ENCODE results near the gene IDUA. TPM values are rescaled to one million over a fixed set of nuclear protein-coding genes. Genes with fewer than 3 reads are reported as not detected.
A peak's percentile ranks its signal among the peaks of the same experiment; 100 is the strongest.

IDUA gene
- total and polyA plus RNA-seq, 4 donors, result 7.5 to 66.5 (median 21.6) TPM

- H3K9ac ChIP-seq (ENCODE audit: insufficient read depth in 1 of 2, low read length in 2 of 2), result no peak overlapping the region
- WGBS, 2 donors, result 69 to 76% methylated on average over 20 of the region's 20 CpGs
- H3K9me3 ChIP-seq (ENCODE audit: control insufficient read depth in 4 of 4, insufficient read depth in 3 of 4, low read length in 3 of 4), result no peaks in the 10 kb centered on the region
- TF ChIP-seq, protein P1, sequence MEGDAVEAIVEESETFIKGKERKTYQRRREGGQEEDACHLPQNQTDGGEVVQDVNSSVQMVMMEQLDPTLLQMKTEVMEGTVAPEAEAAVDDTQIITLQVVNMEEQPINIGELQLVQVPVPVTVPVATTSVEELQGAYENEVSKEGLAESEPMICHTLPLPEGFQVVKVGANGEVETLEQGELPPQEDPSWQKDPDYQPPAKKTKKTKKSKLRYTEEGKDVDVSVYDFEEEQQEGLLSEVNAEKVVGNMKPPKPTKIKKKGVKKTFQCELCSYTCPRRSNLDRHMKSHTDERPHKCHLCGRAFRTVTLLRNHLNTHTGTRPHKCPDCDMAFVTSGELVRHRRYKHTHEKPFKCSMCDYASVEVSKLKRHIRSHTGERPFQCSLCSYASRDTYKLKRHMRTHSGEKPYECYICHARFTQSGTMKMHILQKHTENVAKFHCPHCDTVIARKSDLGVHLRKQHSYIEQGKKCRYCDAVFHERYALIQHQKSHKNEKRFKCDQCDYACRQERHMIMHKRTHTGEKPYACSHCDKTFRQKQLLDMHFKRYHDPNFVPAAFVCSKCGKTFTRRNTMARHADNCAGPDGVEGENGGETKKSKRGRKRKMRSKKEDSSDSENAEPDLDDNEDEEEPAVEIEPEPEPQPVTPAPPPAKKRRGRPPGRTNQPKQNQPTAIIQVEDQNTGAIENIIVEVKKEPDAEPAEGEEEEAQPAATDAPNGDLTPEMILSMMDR (IDR thresholded peaks at IDR 0.05; ENCODE audit: control extremely low read depth, extremely low read depth), result no peak
- no peak for ATAC-seq (ENCODE audit: insufficient read depth, low FRiP score)
- no peak overlapping the region for H3K4me3 ChIP-seq
- peak overlapping the region in 1 of 2 donors; percentile 15 for H3K27ac ChIP-seq (ENCODE audit: low read depth in 1 of 2, low read length in 1 of 2)
- peaks cover 0 to 10% (median 2%) of the 10 kb centered on the region in 3 donors for H3K27me3 ChIP-seq (ENCODE audit: control insufficient read depth in 3 of 3, insufficient read depth in 3 of 3, low read length in 2 of 3)
- no peaks in the 10 kb centered on the region for H3K36me3 ChIP-seq (ENCODE audit: control insufficient read depth in 4 of 4, insufficient read depth in 4 of 4, low read length in 4 of 4)
- DNase-seq, result peak; percentile 70 to 86 (median 74)
- H3K4me1 ChIP-seq (ENCODE audit: control insufficient read depth in 5 of 5, insufficient read depth in 5 of 5, low read length in 5 of 5), result peaks cover 0 to 57% (median 16%) of the 10 kb centered on the region in 5 donors
These were observed 52.9 kb downstream of the IDUA start for GRCh38 chr4:1039493-1040343.

DNA sequence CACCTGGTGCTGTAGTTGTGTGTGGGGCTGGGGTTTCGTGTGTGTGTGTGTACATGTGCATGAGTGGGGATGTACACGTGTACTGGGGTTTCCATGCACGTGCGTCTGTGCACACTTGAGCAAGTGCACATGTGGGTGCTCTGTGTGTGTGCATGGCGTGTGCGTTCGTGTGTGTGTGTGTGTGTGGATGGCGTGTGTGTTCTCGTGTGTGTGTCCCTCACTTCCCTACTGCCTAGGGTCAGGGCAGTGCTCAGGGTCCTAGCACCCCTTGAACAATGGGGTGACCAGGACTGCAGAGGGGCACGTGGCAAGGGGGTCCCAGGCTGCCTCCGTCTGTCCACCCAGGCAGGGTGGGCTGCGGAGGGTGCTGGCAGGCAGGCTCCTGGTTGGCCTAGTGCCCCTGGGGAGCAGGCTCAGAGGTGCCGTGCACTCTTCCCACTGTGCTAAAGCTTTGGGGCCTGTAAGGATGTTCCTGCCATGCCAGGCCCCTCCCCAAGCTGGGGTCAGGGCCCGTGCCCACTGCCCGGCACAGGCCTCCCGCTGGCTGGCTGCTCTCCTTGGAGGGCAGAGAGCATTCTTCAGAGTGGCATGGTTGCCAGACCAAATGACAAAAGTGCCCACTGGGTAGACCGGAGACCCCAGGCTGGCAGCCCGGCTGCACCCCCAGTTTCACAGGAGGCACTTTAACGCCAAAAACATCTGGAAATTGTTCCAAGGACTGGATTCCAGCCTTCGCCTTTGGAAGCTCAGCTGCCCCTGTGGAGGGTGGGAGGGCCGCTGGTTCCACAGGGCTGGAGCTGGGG, 53.7 kb downstream of the IDUA start:
- 86 to 93% methylated on average over 21 of the region's 21 CpGs for WGBS, 2 donors
- H3K36me3 ChIP-seq (ENCODE audit: control insufficient read depth in 4 of 4, insufficient read depth in 4 of 4, low read length in 4 of 4), result no peaks in the 10 kb centered on the region
- TF ChIP-seq, protein P1 (IDR thresholded peaks at IDR 0.05; ENCODE audit: control extremely low read depth, extremely low read depth), result no peak
- no peaks in the 10 kb centered on the region for H3K9me3 ChIP-seq (ENCODE audit: control insufficient read depth in 4 of 4, insufficient read depth in 3 of 4, low read length in 3 of 4)
- H3K9ac ChIP-seq (ENCODE audit: insufficient read depth in 1 of 2, low read length in 2 of 2), result no peak overlapping the region
- no peak overlapping the region for H3K4me3 ChIP-seq
- H3K27ac ChIP-seq (ENCODE audit: low read depth in 1 of 2, low read length in 1 of 2), result no peak overlapping the region
- H3K4me1 ChIP-seq (ENCODE audit: control insufficient read depth in 5 of 5, insufficient read depth in 5 of 5, low read length in 5 of 5), result peaks cover 0 to 60% (median 16%) of the 10 kb centered on the region in 5 donors
- DNase-seq, result no peak
- peaks cover 2 to 17% (median 4%) of the 10 kb centered on the region in 3 donors for H3K27me3 ChIP-seq (ENCODE audit: control insufficient read depth in 3 of 3, insufficient read depth in 3 of 3, low read length in 2 of 3)
- no peak for ATAC-seq (ENCODE audit: insufficient read depth, low FRiP score)

DNA sequence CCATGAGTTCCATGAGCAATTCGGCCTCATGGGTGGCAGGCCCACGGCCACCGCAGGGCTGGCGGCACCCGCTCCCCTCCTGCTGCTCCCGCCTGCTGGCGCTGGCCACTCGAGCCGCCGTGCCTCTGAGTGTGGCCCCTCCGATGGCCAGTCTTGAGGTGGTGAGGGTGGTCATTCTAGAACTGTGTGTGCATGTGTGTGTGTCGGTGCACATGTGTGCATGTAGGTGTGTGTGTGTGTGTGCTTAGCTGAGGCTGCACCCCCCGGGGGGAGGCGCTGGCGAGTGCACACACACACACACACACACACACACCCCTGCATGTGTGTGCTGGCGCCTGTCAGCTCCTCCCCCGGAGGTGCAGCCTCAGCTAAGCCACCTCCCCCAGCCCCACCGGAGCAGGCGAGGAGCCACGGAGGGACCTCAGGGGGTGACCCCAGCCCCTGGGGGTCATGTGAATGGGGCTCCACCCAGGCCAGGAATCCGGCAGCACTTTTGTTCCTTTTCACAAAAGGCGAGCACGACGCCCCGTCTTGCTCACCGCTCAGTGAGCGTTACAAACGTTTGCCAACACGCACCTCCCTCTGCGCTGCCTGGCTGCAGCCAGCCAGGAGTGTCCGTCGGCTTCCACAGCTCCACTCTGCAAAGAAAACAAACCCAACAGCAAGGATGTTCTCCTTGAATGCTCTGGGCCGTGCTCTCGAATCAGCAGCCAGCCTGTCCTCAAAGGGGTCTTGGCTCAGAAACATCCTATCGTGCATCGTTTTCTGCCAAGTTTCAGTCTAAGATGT, 54.5 kb downstream of the IDUA start:
- peak; percentile 49 to 85 (median 66) for DNase-seq
- Histone ChIP-seq H3K27me3 (ENCODE audit: control insufficient read depth in 3 of 3, insufficient read depth in 3 of 3, low read length in 2 of 3) (peaks cover 2 to 18% (median 4%) of the 10 kb centered on the region in 3 donors), H3K9ac (ENCODE audit: insufficient read depth in 1 of 2, low read length in 2 of 2) (peak overlapping the region in 1 of 2 donors; percentile 65), H3K9me3 (ENCODE audit: control insufficient read depth in 4 of 4, insufficient read depth in 3 of 4, low read length in 3 of 4) (no peaks in the 10 kb centered on the region), H3K4me3 (no peak overlapping the region), H3K36me3 (ENCODE audit: control insufficient read depth in 4 of 4, insufficient read depth in 4 of 4, low read length in 4 of 4) (no peaks in the 10 kb centered on the region), H3K27ac (ENCODE audit: low read depth in 1 of 2, low read length in 1 of 2) (no peak overlapping the region), H3K4me1 (ENCODE audit: control insufficient read depth in 5 of 5, insufficient read depth in 5 of 5, low read length in 5 of 5) (peaks cover 0 to 55% (median 16%) of the 10 kb centered on the region in 5 donors)
- TF ChIP-seq, protein P1 (IDR thresholded peaks at IDR 0.05; ENCODE audit: control extremely low read depth, extremely low read depth), result no peak
- no peak for ATAC-seq (ENCODE audit: insufficient read depth, low FRiP score)
- WGBS, 2 donors, result 43 to 53% methylated on average over 36 of the region's 36 CpGs

All from lung (tissue), 12 donors.